HG02973 (cell line): Measurements from ENCODE around the gene TIE1.
"Not testable (repeated sequence)": the region's sequence is repeated elsewhere in the genome, so short reads cannot be mapped to it uniquely, and the experiment has no call there.

ENCODE experiments used
- ATAC-seq: cut with Tn5 transposase; IDR thresholded peaks from one replicate; pipeline ENCODE4 v1.9.1; 2021; ENCODE audit warnings: moderate library complexity; ENCODE audit not compliant: unreplicated experiment

The TIE1 gene

DNA sequence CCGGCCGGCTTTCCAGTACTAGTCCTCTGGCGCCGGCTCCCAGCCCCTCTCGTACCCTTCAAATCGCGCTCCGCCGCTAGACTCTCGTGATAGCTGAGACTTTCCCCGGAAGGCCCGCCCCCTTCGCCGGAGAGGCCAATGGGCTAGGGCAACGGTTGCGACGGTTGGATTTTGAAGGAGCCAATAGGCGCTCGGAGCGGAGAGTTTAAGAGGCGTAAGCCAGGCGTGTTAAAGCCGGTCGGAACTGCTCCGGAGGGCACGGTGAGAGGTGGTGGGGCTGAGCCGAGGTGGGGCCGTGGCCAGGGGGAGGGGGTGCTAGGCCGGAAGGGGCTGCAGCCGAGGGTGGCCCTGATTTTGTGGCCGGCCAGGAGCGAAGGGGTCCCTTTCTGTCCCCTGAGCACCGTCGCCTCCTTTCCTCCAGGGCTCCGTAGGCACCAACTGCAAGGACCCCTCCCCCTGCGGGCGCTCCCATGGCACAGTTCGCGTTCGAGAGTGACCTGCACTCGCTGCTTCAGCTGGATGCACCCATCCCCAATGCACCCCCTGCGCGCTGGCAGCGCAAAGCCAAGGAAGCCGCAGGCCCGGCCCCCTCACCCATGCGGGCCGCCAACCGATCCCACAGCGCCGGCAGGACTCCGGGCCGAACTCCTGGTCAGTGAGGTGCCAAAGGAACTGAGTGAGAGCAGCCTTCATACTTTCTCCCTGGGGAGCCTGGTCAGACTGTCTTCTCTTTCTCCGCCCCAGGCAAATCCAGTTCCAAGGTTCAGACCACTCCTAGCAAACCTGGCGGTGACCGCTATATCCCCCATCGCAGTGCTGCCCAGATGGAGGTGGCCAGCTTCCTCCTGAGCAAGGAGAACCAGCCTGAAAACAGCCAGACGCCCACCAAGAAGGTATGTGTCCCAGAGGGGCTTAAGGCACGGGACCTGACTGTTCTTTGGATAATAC, 58.2 kb downstream of the TIE1 start, which contains the start of gene CDC20:
TSS of gene CDC20 (plus strand) at position 236 of the 948 bp plus-strand sequence. CDS start at position 471, 235 bp downstream.
- peak; percentile 85 for ATAC-seq

DNA sequence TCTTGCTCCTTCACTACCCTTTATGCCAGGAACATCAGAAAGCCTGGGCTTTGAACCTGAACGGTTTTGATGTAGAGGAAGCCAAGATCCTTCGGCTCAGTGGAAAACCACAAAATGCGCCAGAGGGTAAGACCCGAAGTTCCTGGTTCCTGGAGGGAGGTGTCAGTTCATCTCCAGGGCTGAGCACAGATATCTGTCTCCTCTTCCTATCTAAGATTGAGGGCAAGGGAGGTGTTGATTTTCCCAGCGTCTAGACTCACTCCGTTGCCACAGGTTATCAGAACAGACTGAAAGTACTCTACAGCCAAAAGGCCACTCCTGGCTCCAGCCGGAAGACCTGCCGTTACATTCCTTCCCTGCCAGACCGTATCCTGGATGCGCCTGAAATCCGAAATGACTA, 58.9 kb downstream of the TIE1 start:
- ATAC-seq: no peak

DNA sequence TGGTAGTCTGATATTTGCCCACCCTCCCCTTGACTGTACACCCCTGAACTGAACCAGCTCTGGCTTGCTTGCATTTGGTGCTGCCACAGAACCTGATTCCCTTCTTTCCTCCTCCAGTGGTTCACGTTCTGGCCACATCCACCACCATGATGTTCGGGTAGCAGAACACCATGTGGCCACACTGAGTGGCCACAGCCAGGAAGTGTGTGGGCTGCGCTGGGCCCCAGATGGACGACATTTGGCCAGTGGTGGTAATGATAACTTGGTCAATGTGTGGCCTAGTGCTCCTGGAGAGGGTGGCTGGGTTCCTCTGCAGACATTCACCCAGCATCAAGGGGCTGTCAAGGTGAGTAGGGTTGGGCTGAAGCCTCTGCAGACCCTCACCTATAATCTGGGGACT, 59.8 kb downstream of the TIE1 start:
- no peak for ATAC-seq

DNA sequence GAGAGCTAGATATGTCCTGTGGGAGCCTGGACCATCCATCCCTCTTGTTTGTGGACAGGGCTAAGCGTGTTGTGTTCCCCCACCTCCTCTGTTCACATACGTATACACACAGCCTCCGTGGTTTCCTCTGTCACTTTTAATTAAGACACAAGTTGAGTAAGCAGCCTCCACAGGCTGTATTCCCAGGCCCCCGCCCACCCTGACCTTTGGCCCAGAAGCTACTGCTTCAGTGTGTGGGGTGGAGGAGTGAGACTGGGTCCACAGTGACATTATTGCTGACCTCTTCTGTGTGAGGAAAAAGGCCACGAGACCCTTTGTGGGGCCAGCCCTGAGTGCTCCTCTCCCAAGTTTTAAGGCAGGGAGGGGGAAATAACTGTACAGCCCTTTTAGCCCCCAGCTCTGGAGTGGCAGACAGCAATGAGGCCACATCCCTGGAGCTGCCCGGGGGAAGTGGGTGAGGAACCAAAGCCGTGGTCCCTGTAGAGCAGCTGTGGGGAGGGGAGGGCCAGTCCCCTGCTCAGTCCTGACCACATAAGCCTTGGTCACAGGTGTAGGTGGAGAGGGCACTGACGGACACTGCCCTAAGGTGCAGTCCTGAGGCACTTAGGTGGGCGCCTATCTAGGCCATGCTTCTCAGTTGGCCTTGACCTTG, 62.6 kb downstream of the TIE1 start:
- ATAC-seq: no peak

DNA sequence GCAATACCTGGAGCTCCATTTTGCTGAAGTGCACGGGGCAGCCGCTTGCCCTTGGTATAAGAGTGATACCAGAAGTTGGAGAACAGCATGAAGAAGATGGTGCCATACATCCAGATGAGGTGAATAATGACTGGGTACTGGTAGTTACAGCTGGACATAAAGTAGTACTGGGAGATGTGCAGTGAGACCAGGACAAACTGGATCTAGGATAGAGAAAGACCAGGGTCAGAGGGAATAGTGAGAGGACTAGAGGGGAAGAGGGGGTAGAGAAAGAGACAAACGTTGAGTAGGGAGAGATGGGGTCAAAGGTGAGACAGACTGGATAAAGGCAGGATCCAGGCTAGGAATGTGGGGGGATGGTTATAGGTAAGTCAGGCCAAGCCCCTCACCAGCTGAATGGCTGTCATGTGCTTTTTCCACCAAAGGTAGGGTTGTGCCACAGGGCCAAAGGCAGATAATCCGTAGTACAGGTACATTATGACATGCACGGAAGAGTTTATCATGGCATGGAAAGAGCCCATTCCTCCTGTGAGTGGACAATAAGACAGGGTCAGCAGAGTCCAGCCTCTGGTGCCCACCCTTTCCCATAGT, 63.2 kb downstream of the TIE1 start:
- no peak for ATAC-seq

DNA sequence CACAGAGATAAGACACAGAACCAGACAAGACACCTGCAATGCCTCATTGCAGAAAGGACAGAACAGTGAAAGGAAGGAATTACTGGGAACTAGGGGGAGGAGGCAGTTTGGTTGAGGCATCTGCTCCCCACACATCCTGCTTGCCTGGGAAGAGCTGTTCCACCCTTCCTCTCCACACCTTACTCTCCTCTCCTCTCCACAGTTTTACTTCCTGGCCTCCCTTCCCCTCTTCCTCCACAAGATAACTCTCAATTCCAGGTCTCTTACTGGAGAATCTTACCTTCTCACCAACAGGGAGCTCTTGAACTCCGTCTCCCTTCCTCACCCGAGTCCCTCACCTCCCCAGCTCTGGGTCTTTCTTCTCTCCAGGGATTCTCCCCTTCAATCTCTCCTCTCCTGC, 64.9 kb downstream of the TIE1 start:
- no peak for ATAC-seq

DNA sequence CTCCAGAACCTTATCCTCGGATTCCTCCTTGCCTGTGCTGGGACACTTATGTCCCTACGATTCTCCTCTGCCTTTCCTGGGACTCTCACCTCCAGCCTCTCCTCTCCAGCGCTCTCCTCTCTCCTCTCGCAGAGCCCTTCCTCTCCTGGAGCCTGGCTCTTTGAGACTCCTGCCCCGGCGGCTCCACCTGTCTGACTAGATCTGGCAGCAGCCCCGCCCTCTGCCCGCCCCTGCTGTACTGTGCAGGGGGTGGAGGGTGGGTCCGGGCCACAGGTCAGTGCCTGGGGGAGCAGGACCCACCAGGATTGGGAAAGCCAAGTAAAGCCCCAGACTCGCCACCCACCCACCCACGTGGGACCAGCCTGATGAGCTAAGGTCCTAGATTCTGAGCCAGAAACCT, 65.4 kb downstream of the TIE1 start:
- no peak for ATAC-seq

DNA sequence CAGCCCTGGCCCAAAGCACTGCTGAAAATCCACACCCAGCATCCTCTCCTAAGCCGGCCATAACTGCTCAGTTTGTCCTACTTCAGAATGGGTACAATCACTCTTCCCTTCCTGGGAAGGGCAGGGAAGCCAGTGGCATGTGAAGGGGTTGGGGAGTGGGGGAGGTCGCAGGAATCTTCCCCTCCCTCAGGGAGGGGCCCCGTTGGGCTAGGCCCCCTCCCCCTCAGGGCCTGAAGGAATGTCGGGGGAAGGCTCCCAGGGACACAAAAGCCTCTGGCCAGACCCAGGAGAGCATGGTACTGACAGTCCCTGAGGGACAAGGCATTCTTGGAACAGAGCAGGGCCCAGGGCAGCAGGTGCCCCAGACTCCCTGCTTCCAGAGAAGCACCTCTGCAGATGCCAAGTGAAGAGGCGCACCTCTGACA, 65.8 kb downstream of the TIE1 start:
- no peak for ATAC-seq

DNA sequence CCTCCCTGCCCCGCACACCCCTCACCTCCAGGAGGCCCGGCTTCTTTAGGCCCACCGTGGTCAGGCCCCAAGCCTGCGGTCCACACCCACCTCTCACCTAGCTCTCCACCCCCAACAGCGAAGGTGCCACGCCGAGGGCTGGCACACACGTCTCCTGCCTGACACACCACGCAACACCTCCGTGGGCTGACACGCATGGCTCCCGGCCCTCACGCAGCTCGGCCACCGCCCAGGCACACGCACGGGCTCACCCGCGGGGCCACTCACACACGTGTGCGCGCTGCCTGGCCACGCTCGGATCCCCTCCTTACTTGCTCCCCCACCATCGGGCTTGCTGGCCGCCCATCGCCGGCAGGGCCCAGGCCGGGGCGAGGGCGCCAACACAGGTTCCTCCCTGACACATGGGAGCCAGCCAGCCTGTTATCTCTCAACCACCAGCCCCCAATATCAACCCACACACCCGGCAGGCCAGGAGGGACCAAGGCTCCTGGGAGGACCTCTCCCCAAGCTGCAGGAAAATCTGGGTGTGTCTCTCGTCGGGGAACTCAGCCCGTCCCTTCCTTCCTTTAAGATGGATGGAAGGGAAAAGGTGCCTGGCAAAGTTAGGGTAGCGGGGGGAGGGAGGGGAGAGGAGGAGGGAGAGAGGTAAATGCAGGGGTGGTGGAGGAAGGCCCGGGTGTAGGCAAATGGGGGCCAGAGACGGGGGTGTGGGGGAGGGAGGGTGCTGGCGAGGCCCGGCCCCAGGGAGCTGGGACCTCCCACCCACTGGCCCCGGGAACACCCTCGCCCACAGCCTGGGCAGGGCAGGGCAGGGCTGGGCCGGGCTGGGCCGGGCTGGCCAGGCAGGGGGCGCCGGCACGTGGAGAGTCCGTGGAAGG, 66.5 kb downstream of the TIE1 start:
- ATAC-seq: peak; percentile 27

DNA sequence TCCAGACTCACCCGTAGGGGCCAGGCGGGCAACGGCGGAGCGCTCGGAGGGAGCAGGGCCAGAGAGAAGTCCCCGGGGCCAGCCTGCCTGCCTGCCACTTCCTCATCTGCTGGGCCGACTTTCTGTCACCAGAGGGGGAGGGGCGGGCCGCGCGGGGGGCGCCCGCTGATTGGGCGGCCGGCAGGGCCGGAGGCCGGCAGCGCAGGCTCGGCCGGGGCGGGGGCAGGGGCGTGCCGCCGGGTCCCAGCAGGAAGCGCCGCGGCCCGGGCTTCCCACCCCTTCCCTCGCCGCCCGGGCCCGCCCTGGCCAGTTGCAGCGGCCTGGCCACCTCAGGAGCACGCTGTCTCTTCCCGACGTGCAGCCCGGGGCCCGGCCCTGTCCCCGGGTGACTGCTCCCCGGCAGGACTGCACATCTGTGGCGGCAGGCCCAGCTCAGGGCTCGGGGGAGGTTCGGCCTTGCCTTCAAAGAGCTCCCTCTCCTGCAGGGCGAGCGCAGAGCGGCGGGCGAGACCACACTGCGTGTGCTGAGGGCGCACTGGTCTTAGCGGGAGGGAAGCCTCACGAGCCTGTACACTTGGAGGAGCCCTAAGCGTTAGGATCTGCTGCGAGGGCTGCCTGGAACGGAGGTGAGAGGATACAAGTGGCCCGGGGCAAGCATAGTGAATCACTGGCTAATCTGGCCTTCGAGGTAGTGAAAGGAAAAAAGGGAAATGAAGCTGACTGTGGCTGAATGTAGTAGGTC, 67.3 kb downstream of the TIE1 start, which contains the start of gene ELOVL1:
TSS of gene ELOVL1 (minus strand) at position 108 of the 742 bp plus-strand sequence. CDS start 2,402 bp downstream, outside the sequence.
- peak; percentile 66 for ATAC-seq

DNA sequence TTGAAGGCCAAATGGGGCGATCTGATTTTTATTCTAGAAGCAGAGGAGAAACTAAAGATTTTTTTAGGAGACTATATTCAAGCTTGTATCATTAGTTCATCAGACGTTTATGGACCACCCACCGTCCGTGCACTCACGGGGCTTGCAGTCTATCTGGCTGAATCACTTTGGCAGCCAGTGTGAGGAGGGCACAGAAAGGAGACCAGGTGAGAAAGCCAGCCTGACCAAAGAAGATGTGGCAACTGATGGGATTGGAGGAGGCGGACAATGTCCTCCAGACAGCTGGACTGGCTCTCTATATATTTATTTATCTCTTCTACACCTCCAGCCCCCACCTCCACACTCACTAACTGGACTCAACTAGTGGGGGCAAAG, 67.9 kb downstream of the TIE1 start:
- no peak for ATAC-seq

DNA sequence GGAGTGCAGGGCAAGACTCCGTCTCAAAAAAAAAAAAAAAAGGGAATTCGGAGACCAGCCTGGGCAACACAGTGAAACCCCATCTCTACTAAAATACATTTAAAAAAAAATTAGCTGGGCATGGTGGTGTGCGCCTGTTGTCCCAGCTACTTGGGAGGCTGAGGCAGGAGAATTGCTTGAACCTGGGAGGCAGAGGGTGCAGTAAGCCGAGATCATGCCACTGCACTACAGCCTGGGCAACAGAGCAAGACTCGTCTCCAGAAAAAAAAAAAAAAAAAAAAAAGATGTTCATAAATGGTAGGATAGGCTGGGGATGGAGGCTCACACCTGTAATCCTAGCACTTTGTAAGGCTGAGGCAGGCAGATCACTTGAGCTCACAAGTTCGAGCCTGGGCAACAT, 69.0 kb downstream of the TIE1 start:
- not testable (repeated sequence) for ATAC-seq

DNA sequence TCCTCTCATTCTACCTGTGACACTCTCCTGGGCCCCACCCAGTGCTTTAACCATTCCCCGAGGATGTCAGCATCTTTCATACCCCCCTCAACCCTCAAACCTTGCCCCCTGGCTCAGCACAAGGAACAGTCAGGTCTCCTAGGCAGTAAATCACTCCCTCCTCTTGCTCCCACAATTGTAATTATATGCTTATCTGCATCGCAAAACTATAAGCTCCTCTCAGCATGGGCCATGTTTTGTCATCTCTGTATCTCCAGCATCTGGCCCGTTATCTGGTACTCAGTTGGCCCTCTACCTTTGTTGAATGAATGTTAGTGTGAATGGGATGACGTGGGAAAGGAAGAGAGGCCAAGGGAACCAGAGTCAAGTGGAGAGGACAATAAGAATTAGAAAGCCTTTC, 69.8 kb downstream of the TIE1 start:
- no peak for ATAC-seq

DNA sequence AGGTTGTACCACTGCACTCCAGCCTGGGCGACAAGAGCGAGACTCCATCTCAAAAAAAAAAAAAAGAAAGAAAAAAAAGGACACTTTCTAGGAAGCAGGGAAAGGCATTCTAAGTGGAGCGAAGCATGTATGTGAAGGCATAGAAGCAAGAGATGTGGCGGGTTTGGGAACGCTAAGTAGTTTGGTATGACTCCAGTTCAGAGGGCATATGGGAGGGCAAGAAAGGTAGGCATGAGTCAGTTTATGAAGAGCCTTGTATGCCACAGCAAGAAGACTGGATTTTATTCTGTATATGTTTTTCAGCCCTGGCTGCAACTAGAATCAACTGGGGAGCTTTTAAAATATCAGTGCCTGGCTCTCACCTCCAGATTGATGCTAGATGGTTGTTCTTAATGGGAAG, 71.4 kb downstream of the TIE1 start:
- no peak for ATAC-seq
